ENCODE measurements around the gene GABBR2.

DNA sequence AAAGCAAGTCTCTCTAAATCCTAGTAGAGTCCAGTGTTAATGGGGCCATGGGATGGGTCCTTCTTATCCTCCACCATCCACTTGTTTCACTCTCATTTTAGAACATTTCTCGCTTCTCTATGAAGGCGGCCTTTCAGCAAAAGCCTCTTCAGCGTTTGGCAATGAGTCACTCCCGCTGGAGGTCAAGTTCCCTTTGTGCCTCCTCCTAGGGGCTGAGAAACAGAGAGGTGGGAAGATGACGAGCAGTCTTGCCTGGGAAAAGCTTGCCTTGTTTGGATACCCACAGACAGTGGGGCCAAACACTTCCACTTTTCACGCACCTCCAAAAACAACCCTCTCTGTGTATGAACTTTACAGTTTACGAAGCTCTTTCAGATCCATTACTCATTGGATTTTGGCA lies 168.8 kb downstream of the GABBR2 start:
- TF ChIP-seq NFIC (IDR thresholded peaks at IDR 0.05) (no peak), CEBPB (IDR thresholded peaks at IDR 0.05) (no peak), YY1 (IDR thresholded peaks at IDR 0.05; ENCODE audit: low read depth) (no peak), ZBTB7A (IDR thresholded peaks at IDR 0.05; ENCODE audit: low read depth) (no peak), EP300 (IDR thresholded peaks at IDR 0.05; ENCODE audit: borderline replicate concordance) (no peak), TAF1 (IDR thresholded peaks at IDR 0.05; ENCODE audit: low read depth) (no peak), TEAD4 (IDR thresholded peaks at IDR 0.05) (no peak)
- TF ChIP-seq, protein P1, sequence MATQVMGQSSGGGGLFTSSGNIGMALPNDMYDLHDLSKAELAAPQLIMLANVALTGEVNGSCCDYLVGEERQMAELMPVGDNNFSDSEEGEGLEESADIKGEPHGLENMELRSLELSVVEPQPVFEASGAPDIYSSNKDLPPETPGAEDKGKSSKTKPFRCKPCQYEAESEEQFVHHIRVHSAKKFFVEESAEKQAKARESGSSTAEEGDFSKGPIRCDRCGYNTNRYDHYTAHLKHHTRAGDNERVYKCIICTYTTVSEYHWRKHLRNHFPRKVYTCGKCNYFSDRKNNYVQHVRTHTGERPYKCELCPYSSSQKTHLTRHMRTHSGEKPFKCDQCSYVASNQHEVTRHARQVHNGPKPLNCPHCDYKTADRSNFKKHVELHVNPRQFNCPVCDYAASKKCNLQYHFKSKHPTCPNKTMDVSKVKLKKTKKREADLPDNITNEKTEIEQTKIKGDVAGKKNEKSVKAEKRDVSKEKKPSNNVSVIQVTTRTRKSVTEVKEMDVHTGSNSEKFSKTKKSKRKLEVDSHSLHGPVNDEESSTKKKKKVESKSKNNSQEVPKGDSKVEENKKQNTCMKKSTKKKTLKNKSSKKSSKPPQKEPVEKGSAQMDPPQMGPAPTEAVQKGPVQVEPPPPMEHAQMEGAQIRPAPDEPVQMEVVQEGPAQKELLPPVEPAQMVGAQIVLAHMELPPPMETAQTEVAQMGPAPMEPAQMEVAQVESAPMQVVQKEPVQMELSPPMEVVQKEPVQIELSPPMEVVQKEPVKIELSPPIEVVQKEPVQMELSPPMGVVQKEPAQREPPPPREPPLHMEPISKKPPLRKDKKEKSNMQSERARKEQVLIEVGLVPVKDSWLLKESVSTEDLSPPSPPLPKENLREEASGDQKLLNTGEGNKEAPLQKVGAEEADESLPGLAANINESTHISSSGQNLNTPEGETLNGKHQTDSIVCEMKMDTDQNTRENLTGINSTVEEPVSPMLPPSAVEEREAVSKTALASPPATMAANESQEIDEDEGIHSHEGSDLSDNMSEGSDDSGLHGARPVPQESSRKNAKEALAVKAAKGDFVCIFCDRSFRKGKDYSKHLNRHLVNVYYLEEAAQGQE (IDR thresholded peaks at IDR 0.05; ENCODE audit: low read depth) = no peak
